BE2C (cell line): ENCODE data around the gene RPS6KB2.
"Not testable (repeated sequence)": the region's sequence is repeated elsewhere in the genome, so short reads cannot be mapped to it uniquely, and the experiment has no call there.

ENCODE experiments used
- DNase-seq: peaks from one replicate; pipeline ENCODE4 v3.0.0-alpha.2; 2020
- H3K27me3 ChIP-seq: fragments of 250-450 bp; sonication (Bioruptor Pico); 2 replicates; pipeline ENCODE4 v1.5.1; 2020; ENCODE audit warnings: mild to moderate bottlenecking
- H3K36me3 ChIP-seq: fragments of 250-450 bp; sonication (Bioruptor Pico); 2 replicates; pipeline ENCODE4 v1.5.1; 2020; ENCODE audit warnings: mild to moderate bottlenecking
- H3K4me1 ChIP-seq: fragments of 250-450 bp; sonication (Bioruptor Pico); 2 replicates; pipeline ENCODE4 v1.5.1; 2020
- H3K4me3 ChIP-seq: 2 replicates; pipeline ENCODE4 v1.5.1; 2011; ENCODE audit warnings: low read depth, low read length
- H3K9me3 ChIP-seq: fragments of 250-450 bp; sonication (Bioruptor Pico); 2 replicates; pipeline ENCODE4 v1.5.1; 2020
- CTCF ChIP-seq: IDR thresholded peaks from 2 replicates; pipeline ENCODE4 v1.5.1; 2012; ENCODE audit warnings: mild to moderate bottlenecking, low read depth, low read length

Gene RPS6KB2

GRCh38 chr11:67463680-67464410 is 35.6 kb downstream of the RPS6KB2 start:
- peak; percentile 90 for DNase-seq
- Histone ChIP-seq H3K36me3 (no peaks in the 10 kb centered on the region), H3K4me1 (peaks cover 8% of the 10 kb centered on the region), H3K9me3 (no peaks in the 10 kb centered on the region), H3K27me3 (no peaks in the 10 kb centered on the region), H3K4me3 (peak overlapping the region; percentile 72)
- TF ChIP-seq CTCF: no peak

- Histone ChIP-seq H3K4me3 (peak overlapping the region; percentile 72), H3K4me1 (peaks cover 8% of the 10 kb centered on the region), H3K36me3 (no peaks in the 10 kb centered on the region), H3K27me3 (no peaks in the 10 kb centered on the region), H3K9me3 (no peaks in the 10 kb centered on the region)
- DNase-seq: peak; percentile 95
- no peak for TF ChIP-seq CTCF
Measured at GRCh38 chr11:67464411-67465188, 36.3 kb downstream of the RPS6KB2 start.

GRCh38 chr11:67465189-67465510 is 36.9 kb downstream of the RPS6KB2 start:
- no peaks in the 10 kb centered on the region for H3K36me3 ChIP-seq
- no peaks in the 10 kb centered on the region for H3K27me3 ChIP-seq
- no peak for TF ChIP-seq CTCF
- peak overlapping the region; percentile 72 for H3K4me3 ChIP-seq
- H3K4me1 ChIP-seq: peaks cover 8% of the 10 kb centered on the region
- H3K9me3 ChIP-seq: no peaks in the 10 kb centered on the region
- DNase-seq: no peak

GRCh38 chr11:67465530-67465929 is 37.2 kb downstream of the RPS6KB2 start:
- not testable (repeated sequence) for H3K4me1 ChIP-seq, H3K36me3 ChIP-seq, H3K27me3 ChIP-seq, H3K9me3 ChIP-seq, DNase-seq
- peak overlapping the region; percentile 72 for H3K4me3 ChIP-seq

GRCh38 chr11:67466367-67466766 is 38.1 kb downstream of the RPS6KB2 start:
- DNase-seq: no peak
- TF ChIP-seq CTCF: no peak
- Histone ChIP-seq H3K27me3 (no peaks in the 10 kb centered on the region), H3K36me3 (no peaks in the 10 kb centered on the region), H3K4me1 (peaks cover 8% of the 10 kb centered on the region), H3K4me3 (no peak overlapping the region), H3K9me3 (no peaks in the 10 kb centered on the region)

- H3K27me3 ChIP-seq: no peaks in the 10 kb centered on the region
- TF ChIP-seq CTCF: no peak
- no peaks in the 10 kb centered on the region for H3K9me3 ChIP-seq
- H3K4me1 ChIP-seq: peaks cover 8% of the 10 kb centered on the region
- H3K4me3 ChIP-seq: no peak overlapping the region
- no peak for DNase-seq
- H3K36me3 ChIP-seq: no peaks in the 10 kb centered on the region
Measured at GRCh38 chr11:67466962-67467771, 38.9 kb downstream of the RPS6KB2 start.
